HL-60 (cell line): ENCODE data around the gene DIAPH3.

Experiments
- DNase-seq, 2 experiments: peaks; one replicate each; pipeline ENCODE4 v3.0.0-alpha.2; 2010 to 2020; ENCODE audit warnings: low read depth in 1 of 2, low spot score in 1 of 2
- H3K27ac ChIP-seq: fragments of 250-450 bp; sonication (Bioruptor Pico); replicated peaks from 2 replicates; pipeline ENCODE4 v1.5.1; 2020; ENCODE audit warnings: mild to moderate bottlenecking, moderate library complexity
- H3K27me3 ChIP-seq: fragments of 250-450 bp; sonication (Bioruptor Pico); 2 replicates; pipeline ENCODE4 v1.5.1; 2021; ENCODE audit warnings: mild to moderate bottlenecking, moderate library complexity; ENCODE audit not compliant: insufficient read depth, poor library complexity, severe bottlenecking
- H3K4me3 ChIP-seq: replicated peaks from 2 replicates; pipeline ENCODE4 v1.5.1; 2011; ENCODE audit warnings: mild to moderate bottlenecking, control low read depth, low read length; ENCODE audit not compliant: insufficient read depth
- GABPA ChIP-seq: IDR thresholded peaks from 2 replicates; pipeline ENCODE4 v1.6.1; 2012; ENCODE audit warnings: low read depth
- POLR2AphosphoS5 ChIP-seq: IDR thresholded peaks from 2 replicates; pipeline ENCODE4 v1.6.1; 2012; ENCODE audit warnings: low read depth
- REST ChIP-seq: IDR thresholded peaks from 2 replicates; pipeline ENCODE4 v1.6.1; 2012; ENCODE audit warnings: low read depth; ENCODE audit not compliant: insufficient replicate concordance
- SPI1 ChIP-seq: IDR thresholded peaks from 2 replicates; pipeline ENCODE4 v1.6.1; 2012; ENCODE audit warnings: low read depth, mild to moderate bottlenecking, borderline replicate concordance
- TF ChIP-seq, protein P1 (sequence below): IDR thresholded peaks from one replicate; pipeline ENCODE4 v1.5.1; 2011; ENCODE audit warnings: low read length, control low read depth, inconsistent platforms; ENCODE audit not compliant: insufficient read depth

DIAPH3 gene

GRCh38 chr13:59721926-59722910 lies 441.5 kb downstream of the DIAPH3 start:
- peak in 1 of 2 experiments; percentile 61 for DNase-seq
- H3K27ac ChIP-seq = peak overlapping the region; percentile 3; the same call in 1 of the 2 replicates
- no peak for TF ChIP-seq POLR2AphosphoS5
- TF ChIP-seq SPI1 = peak; percentile 48; the same call in 1 of the 2 replicates
- TF ChIP-seq GABPA = no peak
- TF ChIP-seq REST = no peak
- TF ChIP-seq, protein P1, sequence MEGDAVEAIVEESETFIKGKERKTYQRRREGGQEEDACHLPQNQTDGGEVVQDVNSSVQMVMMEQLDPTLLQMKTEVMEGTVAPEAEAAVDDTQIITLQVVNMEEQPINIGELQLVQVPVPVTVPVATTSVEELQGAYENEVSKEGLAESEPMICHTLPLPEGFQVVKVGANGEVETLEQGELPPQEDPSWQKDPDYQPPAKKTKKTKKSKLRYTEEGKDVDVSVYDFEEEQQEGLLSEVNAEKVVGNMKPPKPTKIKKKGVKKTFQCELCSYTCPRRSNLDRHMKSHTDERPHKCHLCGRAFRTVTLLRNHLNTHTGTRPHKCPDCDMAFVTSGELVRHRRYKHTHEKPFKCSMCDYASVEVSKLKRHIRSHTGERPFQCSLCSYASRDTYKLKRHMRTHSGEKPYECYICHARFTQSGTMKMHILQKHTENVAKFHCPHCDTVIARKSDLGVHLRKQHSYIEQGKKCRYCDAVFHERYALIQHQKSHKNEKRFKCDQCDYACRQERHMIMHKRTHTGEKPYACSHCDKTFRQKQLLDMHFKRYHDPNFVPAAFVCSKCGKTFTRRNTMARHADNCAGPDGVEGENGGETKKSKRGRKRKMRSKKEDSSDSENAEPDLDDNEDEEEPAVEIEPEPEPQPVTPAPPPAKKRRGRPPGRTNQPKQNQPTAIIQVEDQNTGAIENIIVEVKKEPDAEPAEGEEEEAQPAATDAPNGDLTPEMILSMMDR = no peak
- no peaks in the 10 kb centered on the region for H3K27me3 ChIP-seq
- no peak overlapping the region for H3K4me3 ChIP-seq

GRCh38 chr13:59715611-59716010 lies 448.1 kb downstream of the DIAPH3 start:
- no peak for DNase-seq
- H3K4me3 ChIP-seq = no peak overlapping the region
- no peak overlapping the region for H3K27ac ChIP-seq
- TF ChIP-seq, protein P1 = no peak
- TF ChIP-seq REST (no peak), POLR2AphosphoS5 (no peak), SPI1 (no peak)
- H3K27me3 ChIP-seq = no peaks in the 10 kb centered on the region

DNA sequence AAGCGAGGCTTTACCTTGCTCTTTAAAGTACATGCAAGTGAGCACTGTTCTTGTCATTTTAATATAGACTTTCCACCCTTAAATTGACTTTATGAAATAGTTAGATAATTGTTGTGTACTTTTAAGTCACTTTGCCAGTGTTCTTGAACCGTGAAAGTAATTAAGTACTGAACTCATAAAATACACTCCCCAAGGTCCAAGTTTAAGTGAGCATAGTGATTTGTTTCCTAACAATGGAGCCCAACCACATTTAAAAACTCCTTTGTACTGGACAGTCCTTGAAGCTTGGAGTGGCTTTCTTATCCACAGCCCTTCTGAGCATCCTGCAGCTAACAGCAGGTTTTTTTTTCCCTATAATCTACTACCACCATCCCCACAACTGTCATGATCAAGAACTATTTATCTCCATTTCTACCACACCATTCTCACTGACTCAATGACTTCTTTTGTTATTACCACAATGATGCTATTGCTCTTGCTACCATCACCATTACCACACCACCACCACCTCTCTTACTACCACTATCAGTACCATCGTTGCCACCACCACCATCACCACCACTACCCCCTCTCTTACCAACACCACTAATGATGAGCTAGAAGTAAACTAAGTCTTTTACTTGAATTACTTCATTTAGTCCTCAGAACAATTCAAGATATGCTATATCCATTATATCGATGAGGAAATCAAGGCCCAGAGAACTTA lies 452.6 kb downstream of the DIAPH3 start:
- Histone ChIP-seq H3K27me3 (no peaks in the 10 kb centered on the region), H3K27ac (no peak overlapping the region), H3K4me3 (no peak overlapping the region)
- no peak for DNase-seq
- TF ChIP-seq REST = no peak
- TF ChIP-seq, protein P1 = no peak
- no peak for TF ChIP-seq SPI1
- no peak for TF ChIP-seq GABPA
- TF ChIP-seq POLR2AphosphoS5 = no peak
